Measurements from ENCODE around the gene HAUS3.
A peak's percentile ranks its signal among the peaks of the same experiment; 100 is the strongest.

The HAUS3 gene

GRCh38 chr4:2241410-2242353, at the start of gene HAUS3, which contains the start of gene POLN:
Gene HAUS3, minus strand, starts transcription at chr4:2242121. Its CDS starts 1,175 bp downstream, at chr4:2240946.
Gene POLN, minus strand, starts transcription at chr4:2242121. Its CDS starts 12,890 bp downstream, at chr4:2229231.
- peak; percentile 62 for FAIRE-seq

DNA sequence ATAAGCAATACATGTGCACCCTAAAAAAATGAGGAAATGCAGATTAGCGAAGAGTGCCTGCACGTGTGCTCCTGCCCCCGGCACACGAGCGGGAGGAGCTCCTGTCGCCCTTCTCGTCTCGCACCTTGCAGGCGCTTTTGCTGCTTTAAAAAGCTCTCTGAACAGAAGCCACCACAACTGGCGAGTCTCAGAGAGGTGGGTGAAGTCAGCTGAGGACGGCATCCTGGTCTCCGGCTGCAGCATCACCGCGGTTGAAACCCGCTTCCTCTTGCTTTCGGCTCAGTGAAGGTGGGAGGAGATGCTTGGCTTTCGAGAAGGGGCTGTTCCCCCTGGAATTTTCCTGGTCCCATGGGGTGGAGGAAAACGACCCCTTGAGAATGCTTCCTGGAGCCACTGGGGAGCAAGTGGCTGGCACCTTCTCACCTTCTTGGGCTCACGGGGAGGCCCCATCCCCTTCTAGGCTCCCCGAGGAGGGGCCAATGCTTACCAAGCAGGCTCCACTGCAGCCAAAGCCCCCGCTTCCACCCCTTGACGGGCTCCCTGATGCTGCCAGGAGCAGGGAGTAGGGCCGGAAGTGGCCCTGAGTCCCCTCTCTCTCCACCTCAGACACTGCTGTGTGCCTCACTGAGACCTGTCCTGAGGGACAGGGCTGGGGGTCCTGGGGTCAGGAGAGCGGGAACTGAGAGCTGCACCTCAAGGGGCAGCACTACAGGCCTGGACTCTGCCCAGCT, 49.2 kb upstream of the HAUS3 start:
- no peak for DNase-seq (ENCODE audit: low spot score)
- no peak for FAIRE-seq

More at GRCh38 chr4:2241410-2242353, at the start of gene HAUS3, which contains the start of gene POLN:
- DNase-seq (ENCODE audit: low spot score) = peak; percentile 94

GRCh38 chr4:2290488-2290887, 48.6 kb upstream of the HAUS3 start:
- no peak for FAIRE-seq
- no peak for DNase-seq (ENCODE audit: low spot score)

DNA sequence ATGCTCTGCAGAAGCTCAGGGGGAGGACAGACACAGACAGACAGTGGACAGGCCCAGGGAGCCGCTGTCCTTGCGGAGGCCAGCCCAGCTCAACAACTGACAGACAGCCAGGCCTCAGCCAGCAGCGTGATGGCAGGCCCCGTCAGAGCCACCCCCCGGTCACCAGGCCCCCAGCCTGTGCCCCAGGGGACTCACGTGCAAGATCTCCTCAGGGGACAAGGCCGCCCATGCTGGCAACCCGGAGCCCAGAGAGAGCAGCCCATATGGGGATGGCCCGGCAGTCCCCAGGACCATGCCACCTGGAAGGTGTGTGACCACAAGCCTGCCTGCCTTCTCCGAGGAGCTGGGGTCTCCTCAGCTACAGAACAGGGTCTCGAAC, 48.0 kb upstream of the HAUS3 start:
- no peak for FAIRE-seq
- no peak for DNase-seq (ENCODE audit: low spot score)

GRCh38 chr4:2289311-2289954, 47.5 kb upstream of the HAUS3 start:
- no peak for FAIRE-seq
- no peak for DNase-seq (ENCODE audit: low spot score)

- no peak for FAIRE-seq
- DNase-seq (ENCODE audit: low spot score) = no peak
Observed at GRCh38 chr4:2288051-2288541, 46.2 kb upstream of the HAUS3 start.

DNA sequence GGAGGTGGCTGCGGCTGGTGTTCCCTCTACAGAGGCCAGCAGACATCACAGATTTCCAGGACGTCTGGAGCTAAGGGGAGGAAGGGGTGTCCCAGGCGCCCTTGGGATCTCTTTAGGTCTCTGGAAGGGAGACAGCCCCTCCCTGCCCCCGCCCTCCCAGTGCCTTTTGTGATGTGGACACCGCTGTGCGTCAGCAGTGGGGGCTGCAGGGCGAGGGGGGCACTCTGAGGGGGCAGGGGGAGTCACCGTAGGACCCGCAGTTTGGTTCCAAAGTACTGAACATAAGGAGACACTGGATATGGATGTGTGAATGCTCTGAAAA, 45.6 kb upstream of the HAUS3 start:
- DNase-seq (ENCODE audit: low spot score) = no peak
- no peak for FAIRE-seq

- DNase-seq (ENCODE audit: low spot score) (no peak), FAIRE-seq (no peak)
Observed at GRCh38 chr4:2286904-2287593, 45.1 kb upstream of the HAUS3 start.

- DNase-seq (ENCODE audit: low spot score) (no peak), FAIRE-seq (no peak)
Observed at GRCh38 chr4:2285613-2286381, 43.9 kb upstream of the HAUS3 start.

GRCh38 chr4:2284934-2285612, 43.2 kb upstream of the HAUS3 start:
- DNase-seq (ENCODE audit: low spot score) = peak; percentile 25
- FAIRE-seq = no peak

GRCh38 chr4:2284161-2284933, 42.4 kb upstream of the HAUS3 start:
- no peak for DNase-seq (ENCODE audit: low spot score)
- FAIRE-seq = no peak

DNA sequence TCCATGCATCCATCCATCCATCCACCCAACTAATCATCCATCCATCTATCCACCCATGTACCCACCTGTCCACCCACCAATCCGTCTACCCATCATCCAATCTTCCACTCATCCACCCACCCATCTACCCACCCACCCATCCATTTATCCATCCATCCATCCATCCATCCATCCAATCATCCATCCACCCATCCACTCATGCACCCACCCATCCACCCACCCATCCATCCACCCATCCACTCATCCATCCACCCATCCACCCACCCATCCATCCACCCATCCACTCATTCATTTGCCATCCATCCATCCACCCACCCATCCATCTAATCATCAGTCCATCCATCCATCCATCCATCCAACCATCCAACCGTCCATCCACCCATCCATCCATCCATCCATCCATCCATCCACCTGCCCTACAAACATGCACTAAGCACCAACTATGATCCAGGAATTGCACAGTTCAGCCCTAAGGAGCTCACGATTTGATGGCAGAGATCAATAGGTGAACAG, 41.3 kb upstream of the HAUS3 start:
- DNase-seq (ENCODE audit: low spot score) (no peak), FAIRE-seq (no peak)

- no peak for DNase-seq (ENCODE audit: low spot score)
- FAIRE-seq = no peak
Observed at GRCh38 chr4:2281575-2282343, 39.8 kb upstream of the HAUS3 start.

DNA sequence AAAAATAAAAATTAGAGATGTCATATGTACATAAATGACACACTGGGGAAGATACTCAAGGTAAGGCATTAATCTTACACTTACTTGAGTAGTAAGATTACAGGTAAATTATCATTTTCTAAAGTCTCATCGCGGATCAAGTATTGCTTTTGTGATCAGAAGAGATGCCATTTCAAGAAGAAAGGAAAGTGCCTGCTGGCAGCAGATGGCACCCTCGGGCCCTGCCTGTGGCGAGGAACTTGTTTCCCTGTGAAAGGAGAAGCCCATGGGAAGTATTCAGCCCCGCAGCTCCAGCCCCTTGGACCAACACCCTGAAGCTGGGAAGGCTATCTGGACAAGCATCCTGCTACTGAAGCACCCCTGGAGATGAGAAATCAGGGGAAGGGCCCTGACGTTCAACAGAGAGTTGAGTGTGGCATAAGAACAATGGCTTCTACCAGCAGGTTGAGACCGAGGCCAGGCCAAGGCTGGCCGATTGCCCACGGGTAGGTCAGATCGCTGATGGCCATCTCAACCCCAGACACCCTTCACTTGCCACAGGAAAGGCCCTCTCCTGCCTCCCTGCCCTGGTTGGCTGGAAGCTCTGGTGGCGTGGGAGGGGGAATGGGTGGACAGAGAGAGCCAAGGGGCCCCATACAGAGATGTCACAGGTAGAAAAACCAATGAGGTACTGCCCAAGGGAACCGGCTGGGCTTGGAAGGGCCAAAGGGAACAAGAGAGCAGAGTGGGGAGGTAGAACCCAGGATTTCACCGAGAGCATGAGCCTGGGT, 38.8 kb upstream of the HAUS3 start:
- DNase-seq (ENCODE audit: low spot score) = no peak
- FAIRE-seq = no peak

GRCh38 chr4:2277956-2278355, 36.0 kb upstream of the HAUS3 start:
- FAIRE-seq (no peak), DNase-seq (ENCODE audit: low spot score) (no peak)

DNA sequence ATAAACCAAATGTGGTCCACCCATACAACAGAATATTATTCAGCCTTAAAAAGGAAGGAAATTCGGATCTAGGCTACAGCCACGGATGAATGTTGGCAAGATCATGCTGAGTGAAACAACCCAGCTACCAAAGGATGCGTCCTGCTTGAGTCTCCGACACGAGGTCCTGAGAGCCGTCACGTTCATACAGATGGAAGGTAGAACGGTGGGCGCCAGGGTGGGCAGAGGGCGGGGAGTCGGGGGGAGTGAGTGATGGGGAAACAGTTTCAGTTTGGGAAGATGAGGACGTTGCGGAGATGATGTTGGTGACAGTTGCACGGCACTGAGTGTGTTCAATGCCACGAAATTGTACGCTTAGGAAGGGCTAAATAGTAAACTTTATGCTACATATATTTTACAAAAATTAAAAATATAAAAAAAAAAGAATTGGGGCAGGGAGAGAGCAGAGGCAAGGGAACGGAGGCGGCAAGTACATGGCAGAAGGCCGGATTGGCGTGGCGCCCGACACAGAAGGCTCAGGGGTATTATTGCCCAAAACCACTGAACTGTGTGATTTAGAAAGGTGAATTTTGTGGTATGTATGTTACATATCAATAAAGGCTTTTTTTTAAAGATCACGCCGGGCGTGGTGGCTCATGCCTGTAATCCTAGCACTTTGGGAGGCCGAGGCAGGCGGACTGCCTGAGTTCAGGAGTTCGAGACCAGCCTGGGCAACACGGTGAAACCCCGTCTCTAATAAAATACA, 34.8 kb upstream of the HAUS3 start:
- DNase-seq (ENCODE audit: low spot score) = no peak
- no peak for FAIRE-seq
